HepG2 (cell line): ENCODE results near the gene VAV2.

ENCODE experiments used
- ATF7 ChIP-seq, 2 experiments: fragments of 450-650 bp in 1 of 2; sonication (generic) in 1 of 2; formaldehyde crosslinking in 1 of 2; IDR thresholded peaks; 2 replicates each; pipeline versions ENCODE4 v1.4.0 to v1.6.1; 2016 to 2020; ENCODE audit warnings: antibody characterized with exemption in 1 of 2, mild to moderate bottlenecking in 1 of 2, missing genetic modification reagents in 1 of 2
- EHMT2 ChIP-seq: fragments of 200-600 bp; sonication (generic); IDR thresholded peaks from 2 replicates; pipeline ENCODE4 v1.7.0; 2017; ENCODE audit warnings: antibody characterized with exemption, low read depth, low read length, borderline replicate concordance
- SALL1 ChIP-seq: sonication (generic); formaldehyde crosslinking; IDR thresholded peaks from 2 replicates; pipeline ENCODE4 v1.8.0; 2022; ENCODE audit warnings: mild to moderate bottlenecking, missing genetic modification reagents
- SMAD1 ChIP-seq: sonication (generic); formaldehyde crosslinking; IDR thresholded peaks from 2 replicates; pipeline ENCODE4 v1.4.0; 2020; ENCODE audit warnings: missing genetic modification reagents, low read depth, mild to moderate bottlenecking, borderline replicate concordance
- ZNF121 ChIP-seq: sonication (generic); formaldehyde crosslinking; IDR thresholded peaks from 2 replicates; pipeline ENCODE4 v1.5.0; 2020; ENCODE audit warnings: mild to moderate bottlenecking, missing genetic modification reagents
- TF ChIP-seq, protein P1 (sequence below): sonication (generic); formaldehyde crosslinking; IDR thresholded peaks from 2 replicates; pipeline ENCODE4 v1.5.0; 2020; ENCODE audit warnings: mild to moderate bottlenecking, missing genetic modification reagents, moderate library complexity

DNA sequence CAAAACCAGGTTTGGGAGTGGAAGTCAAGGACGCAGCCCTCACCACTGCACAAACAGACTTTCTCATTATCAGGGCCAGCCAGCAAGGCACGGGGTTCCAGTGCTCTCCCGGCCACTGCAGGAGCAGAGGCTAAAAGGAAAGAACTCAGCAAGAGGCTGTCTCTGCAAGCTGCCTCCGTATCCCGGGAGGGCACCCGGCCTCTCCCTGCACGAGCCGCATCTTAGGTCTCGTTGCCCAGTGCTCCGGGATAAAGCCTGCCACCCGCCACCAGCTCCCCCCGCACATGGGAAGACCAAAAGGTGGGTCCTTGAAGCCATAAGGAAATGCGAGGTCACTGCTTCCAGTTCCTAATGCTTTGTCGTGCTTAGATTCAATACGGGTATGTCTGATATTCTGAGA, 136.8 kb downstream of the VAV2 start:
- TF ChIP-seq ZNF121 (no peak), EHMT2 (no peak), ATF7 (IDR thresholded peaks at IDR 0.05) (no peak), ATF7 (CRISPR knock-in tag; IDR thresholded peaks at IDR 0.05) (no peak), SALL1 (CRISPR knock-in tag) (no peak), SMAD1 (no peak)
- TF ChIP-seq, protein P1, sequence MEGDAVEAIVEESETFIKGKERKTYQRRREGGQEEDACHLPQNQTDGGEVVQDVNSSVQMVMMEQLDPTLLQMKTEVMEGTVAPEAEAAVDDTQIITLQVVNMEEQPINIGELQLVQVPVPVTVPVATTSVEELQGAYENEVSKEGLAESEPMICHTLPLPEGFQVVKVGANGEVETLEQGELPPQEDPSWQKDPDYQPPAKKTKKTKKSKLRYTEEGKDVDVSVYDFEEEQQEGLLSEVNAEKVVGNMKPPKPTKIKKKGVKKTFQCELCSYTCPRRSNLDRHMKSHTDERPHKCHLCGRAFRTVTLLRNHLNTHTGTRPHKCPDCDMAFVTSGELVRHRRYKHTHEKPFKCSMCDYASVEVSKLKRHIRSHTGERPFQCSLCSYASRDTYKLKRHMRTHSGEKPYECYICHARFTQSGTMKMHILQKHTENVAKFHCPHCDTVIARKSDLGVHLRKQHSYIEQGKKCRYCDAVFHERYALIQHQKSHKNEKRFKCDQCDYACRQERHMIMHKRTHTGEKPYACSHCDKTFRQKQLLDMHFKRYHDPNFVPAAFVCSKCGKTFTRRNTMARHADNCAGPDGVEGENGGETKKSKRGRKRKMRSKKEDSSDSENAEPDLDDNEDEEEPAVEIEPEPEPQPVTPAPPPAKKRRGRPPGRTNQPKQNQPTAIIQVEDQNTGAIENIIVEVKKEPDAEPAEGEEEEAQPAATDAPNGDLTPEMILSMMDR (CRISPR knock-in tag), result no peak
